A549 (cell line): ENCODE data around the gene KCTD21.

Source experiments
- BCL3 ChIP-seq: fragments of >200 bp; sonication (Bioruptor Twin); formaldehyde crosslinking; IDR thresholded peaks from 3 replicates; pipeline ENCODE4 v1.6.1; 2016
- CEBPB ChIP-seq, 2 experiments: fragments of >200 bp in 1 of 2; sonication (Bioruptor Twin) in 1 of 2; formaldehyde crosslinking in 1 of 2; IDR thresholded peaks; 2 replicates each; pipeline ENCODE4 v1.6.1; 2012 to 2016
- CHD2 ChIP-seq: fragments of 150-350 bp; IDR thresholded peaks from 2 replicates; pipeline ENCODE4 v1.6.1; 2014; ENCODE audit warnings: low read length; ENCODE audit not compliant: partially characterized antibody
- CTCF ChIP-seq: fragments of >200 bp; sonication (Bioruptor Twin); formaldehyde crosslinking; IDR thresholded peaks from 3 replicates; pipeline ENCODE4 v1.5.1; 2016
- HMGXB4 ChIP-seq: fragments of 250-450 bp; sonication (Bioruptor Pico); IDR thresholded peaks from 2 replicates; pipeline ENCODE4 v1.5.0; 2021; ENCODE audit warnings: mild to moderate bottlenecking, moderate library complexity, borderline replicate concordance
- MAX ChIP-seq: IDR thresholded peaks from 2 replicates; pipeline ENCODE4 v1.6.1; 2012
- NPAS2 ChIP-seq: fragments of 250-450 bp; sonication (Bioruptor Pico); IDR thresholded peaks from 2 replicates; pipeline ENCODE4 v1.8.0; 2022; ENCODE audit warnings: mild to moderate bottlenecking, moderate library complexity, borderline replicate concordance
- POLR2A ChIP-seq: IDR thresholded peaks from 2 replicates; pipeline ENCODE4 v1.6.1; 2012; ENCODE audit warnings: mild to moderate bottlenecking, low read length
- RAD21 ChIP-seq, 2 experiments: fragments of >200 bp in 1 of 2; sonication (Bioruptor Twin) in 1 of 2; formaldehyde crosslinking in 1 of 2; IDR thresholded peaks in 1 of 2; conservative IDR thresholded peaks in 1 of 2; 2 replicates in 1 of 2; 3 replicates in 1 of 2; pipeline ENCODE4 v1.6.1; 2012 to 2018; ENCODE audit warnings: inconsistent platforms in 1 of 2

GRCh38 chr11:78164471-78164870 is 24.0 kb downstream of the KCTD21 start:
- TF ChIP-seq POLR2A (no peak), CTCF (no peak), CEBPB (IDR thresholded peaks at IDR 0.05) (no peak), MAX (no peak), CHD2 (no peak), BCL3 (no peak), NPAS2 (CRISPR knock-in tag) (no peak), HMGXB4 (CRISPR knock-in tag) (no peak), RAD21 (conservative IDR thresholded peaks at IDR 0.05 in 1 of 2, IDR thresholded peaks at IDR 0.05 in 1 of 2) (no peak)
